ENCODE measurements around the gene SKI.

- TF ChIP-seq POLR2AphosphoS5 (IDR thresholded peaks at IDR 0.05; ENCODE audit: borderline replicate concordance, low read depth, low read length) = no peak
- no peak for TF ChIP-seq EZH2 (IDR thresholded peaks at IDR 0.05)
These were observed 26.9 kb downstream of the SKI start for GRCh38 chr1:2255047-2255419.

Data from SK-N-MC (cell line).